Prostate gland (tissue), 2 donors: ENCODE measurements around the gene RASGRP4.

ENCODE experiments used
- CTCF ChIP-seq, 4 experiments: fragments of 200-600 bp in 2 of 4; fragments of 450-650 bp in 2 of 4; sonication (generic) in 2 of 4; IDR thresholded peaks; 1 replicate in 3 of 4; 2 replicates in 1 of 4; pipeline ENCODE4 v1.5.1; 2016 to 2019; ENCODE audit warnings: antibody characterized with exemption in 4 of 4, mild to moderate bottlenecking in 2 of 4, moderate library complexity in 2 of 4
- POLR2AphosphoS5 ChIP-seq: sonication (generic); formaldehyde crosslinking; IDR thresholded peaks from one replicate; pipeline ENCODE4 v1.6.1; 2017; ENCODE audit warnings: antibody characterized with exemption

- TF ChIP-seq CTCF (IDR thresholded peaks at IDR 0.05), result no peak
- no peak for TF ChIP-seq POLR2AphosphoS5
Measured at GRCh38 chr19:38411041-38411712, 14.8 kb downstream of the RASGRP4 start.
